Choroid plexus epithelial cell (primary cell): ENCODE results near the gene NAT8L.

ENCODE experiments used
- DNase-seq: peaks from one replicate; pipeline ENCODE4 v3.0.0-alpha.2; 2010; ENCODE audit warnings: low read depth
- H3K4me3 ChIP-seq: 2 replicates; pipeline ENCODE4 v1.5.1; 2011; ENCODE audit warnings: low read depth, mild to moderate bottlenecking, control low read depth, low read length, moderate library complexity
- TF ChIP-seq, protein P1 (sequence below): conservative IDR thresholded peaks from 2 replicates; pipeline ENCODE4 v1.5.1; 2011; ENCODE audit warnings: low read depth, mild to moderate bottlenecking, control low read depth, inconsistent platforms, low read length, moderate library complexity

NAT8L gene

DNA sequence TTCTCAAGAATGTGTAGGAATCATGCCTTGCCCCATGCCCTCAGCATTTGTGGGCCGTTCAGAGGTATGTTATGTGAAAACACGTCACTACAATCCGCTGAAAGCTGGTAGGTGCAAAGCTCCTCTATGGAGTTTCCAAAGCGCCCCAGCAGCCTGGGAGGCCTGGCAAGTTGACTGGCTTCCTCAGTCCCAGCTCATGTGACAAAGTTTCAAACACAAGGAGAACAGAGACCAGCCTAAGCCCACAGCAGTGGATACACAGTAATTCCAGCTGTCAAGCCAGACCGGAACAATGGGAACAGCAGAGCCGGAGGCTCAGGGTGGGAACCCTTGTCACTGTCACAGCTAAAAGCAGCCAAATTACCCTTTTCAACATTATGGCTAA, 33.5 kb downstream of the NAT8L start:
- TF ChIP-seq, protein P1, sequence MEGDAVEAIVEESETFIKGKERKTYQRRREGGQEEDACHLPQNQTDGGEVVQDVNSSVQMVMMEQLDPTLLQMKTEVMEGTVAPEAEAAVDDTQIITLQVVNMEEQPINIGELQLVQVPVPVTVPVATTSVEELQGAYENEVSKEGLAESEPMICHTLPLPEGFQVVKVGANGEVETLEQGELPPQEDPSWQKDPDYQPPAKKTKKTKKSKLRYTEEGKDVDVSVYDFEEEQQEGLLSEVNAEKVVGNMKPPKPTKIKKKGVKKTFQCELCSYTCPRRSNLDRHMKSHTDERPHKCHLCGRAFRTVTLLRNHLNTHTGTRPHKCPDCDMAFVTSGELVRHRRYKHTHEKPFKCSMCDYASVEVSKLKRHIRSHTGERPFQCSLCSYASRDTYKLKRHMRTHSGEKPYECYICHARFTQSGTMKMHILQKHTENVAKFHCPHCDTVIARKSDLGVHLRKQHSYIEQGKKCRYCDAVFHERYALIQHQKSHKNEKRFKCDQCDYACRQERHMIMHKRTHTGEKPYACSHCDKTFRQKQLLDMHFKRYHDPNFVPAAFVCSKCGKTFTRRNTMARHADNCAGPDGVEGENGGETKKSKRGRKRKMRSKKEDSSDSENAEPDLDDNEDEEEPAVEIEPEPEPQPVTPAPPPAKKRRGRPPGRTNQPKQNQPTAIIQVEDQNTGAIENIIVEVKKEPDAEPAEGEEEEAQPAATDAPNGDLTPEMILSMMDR, result no peak
- no peak for DNase-seq
- no peak overlapping the region for H3K4me3 ChIP-seq

DNA sequence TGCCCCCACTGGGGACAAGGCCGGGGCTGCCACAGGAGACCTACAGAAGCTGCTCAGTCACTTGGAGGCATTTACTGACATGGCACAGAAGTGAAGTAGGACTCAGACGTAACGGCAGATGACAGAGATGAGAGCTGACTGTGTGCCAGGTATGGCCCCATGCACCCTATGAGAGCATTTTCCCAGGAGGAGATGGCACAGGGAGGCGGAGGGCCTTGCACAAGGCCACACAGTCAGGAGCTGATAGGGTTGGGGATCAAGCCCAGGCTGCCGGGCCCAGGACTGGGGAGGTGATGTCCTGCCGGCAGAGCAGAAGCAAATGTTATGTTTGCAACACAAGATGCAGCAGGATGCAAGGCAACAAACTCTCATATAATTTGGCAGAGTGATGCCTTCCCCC, 34.1 kb downstream of the NAT8L start:
- H3K4me3 ChIP-seq, result no peak overlapping the region
- DNase-seq, result no peak
- TF ChIP-seq, protein P1, result no peak

DNA sequence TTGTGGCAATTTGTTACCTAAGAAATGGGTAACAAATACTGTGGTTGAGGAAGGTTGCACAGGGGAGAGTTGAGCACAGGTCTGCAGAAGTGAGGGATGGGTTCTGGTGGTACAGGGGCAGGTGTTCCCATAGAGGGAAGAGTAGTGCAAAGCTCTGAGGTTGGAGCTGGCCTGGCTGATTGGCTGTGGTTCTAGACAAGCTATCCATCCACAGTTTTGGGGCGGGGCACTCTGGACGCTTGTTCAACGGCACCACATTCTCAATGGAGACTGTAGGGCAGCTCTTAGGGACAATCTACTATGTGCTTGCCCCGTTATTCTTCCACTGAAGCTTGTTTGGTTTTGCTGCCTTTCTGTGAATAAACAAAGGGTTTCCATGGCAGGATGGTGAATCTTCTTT, 35.4 kb downstream of the NAT8L start:
- no peak overlapping the region for H3K4me3 ChIP-seq
- no peak for DNase-seq
- TF ChIP-seq, protein P1, result no peak

DNA sequence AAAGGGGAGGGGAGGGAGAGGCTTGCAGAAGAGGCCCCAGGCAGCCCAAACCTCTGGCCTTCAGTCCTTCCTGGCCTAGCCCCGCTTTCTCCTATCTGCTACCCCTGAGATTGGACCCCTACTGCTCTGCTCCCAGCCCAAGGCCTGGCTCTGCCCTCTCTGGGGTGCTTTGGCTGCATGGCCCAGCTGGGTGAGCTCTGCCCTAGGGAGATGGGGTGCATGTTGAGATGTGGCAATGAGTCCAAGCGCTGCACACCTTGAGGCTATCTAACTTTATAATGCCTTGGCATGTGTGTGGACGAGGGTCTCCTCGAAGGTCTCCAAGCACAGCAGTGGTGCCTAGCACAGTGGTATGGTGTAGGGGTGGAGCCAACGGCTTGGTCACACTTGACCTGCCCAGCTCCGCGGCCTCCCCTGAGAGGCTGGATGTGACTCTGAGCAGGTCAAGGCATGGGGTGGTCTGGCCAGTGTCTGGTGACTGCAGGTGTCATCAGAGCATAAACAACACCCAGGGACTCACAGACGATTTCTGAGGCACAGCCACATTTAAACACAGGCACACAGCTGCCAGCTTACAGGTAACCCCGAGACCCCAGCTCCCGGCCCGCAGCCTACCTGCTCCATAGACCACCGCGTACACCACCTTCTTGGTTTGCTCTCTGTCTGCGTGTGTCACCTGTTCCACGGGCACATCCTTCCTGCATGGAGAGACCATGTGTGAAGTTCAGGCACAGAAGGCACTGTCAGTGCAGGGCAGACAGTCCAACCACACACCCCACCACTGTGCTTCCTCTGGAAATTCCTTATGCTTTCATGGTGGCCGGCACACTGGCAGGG, 36.3 kb downstream of the NAT8L start:
- no peak overlapping the region for H3K4me3 ChIP-seq
- TF ChIP-seq, protein P1, result no peak
- no peak for DNase-seq

DNA sequence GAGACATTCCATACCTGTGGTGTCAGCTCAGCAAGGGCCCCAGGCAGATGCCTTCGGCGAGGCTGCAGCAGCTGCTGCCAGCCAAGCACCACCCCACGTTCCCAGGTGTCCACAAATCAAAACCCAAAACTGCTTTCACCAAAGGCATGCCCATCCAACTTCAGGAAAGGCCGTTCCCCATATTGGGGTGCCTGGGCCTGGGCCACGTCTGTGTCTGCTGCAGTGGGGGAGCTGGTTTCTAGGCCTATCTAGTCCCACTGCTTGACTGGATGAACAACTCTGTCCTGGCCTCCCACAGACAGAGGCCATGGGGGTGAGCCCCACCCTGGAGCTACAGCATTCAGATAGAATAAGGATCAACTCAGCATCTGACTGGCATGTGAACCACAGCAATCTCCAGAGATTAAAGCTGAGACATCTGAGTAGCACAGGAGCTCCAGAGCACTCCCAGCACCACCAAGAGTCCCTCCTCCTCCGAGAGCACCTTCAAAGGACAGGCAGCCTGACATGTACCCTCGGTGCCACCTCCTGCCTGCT, 37.0 kb downstream of the NAT8L start:
- H3K4me3 ChIP-seq, result no peak overlapping the region
- TF ChIP-seq, protein P1, result no peak
- DNase-seq, result no peak

DNA sequence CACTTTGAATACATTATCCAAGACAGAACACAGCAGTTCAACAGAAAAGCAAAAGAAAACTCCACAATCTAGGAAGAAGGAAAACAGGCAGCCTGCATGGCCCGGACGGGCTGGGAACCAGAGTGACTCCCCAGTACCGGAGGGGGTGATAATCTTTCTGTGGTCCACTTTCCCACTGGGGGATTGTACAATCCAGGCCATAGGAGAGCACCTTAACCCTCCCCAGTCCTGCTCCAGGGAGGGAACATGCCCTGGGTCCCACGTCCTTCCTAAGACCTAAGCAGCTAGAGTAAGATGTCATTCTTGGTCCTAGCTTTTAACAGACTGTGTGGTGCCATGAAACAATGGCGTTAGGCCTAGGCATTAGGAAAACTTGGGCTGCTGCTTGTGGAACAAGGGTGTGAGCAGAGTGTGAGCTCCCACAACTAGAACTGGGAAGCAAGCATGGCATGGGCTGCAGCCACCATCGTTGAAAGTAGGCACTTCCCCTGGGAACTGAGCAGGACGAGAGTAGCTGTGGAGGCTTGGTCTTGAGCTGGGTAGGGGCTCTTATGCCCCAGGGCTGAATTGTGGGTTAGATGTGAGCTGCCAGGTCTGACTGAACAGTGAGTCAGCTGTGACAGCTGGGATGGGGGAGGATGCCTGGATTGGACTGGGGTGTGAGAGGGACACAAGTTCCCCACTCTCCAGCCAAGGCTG, 42.4 kb downstream of the NAT8L start:
- TF ChIP-seq, protein P1, result no peak
- DNase-seq, result no peak
- no peak overlapping the region for H3K4me3 ChIP-seq
